Effector memory CD4-positive, alpha-beta T cell (primary cell): Measurements from ENCODE around the gene FAM72D.
"Not testable (repeated sequence)": the region's sequence is repeated elsewhere in the genome, so short reads cannot be mapped to it uniquely, and the experiment has no call there.

Source experiments
- DNase-seq, 3 donors: peaks; one replicate each; pipeline ENCODE4 v3.0.0-alpha.2; 2020
- H3K27ac ChIP-seq: 2 replicates; pipeline ENCODE4 v1.7.0; 2013; ENCODE audit warnings: mild to moderate bottlenecking, low read length, moderate library complexity; ENCODE audit not compliant: insufficient read depth, poor library complexity, severe bottlenecking
- H3K27me3 ChIP-seq: replicated peaks from 2 replicates; pipeline ENCODE4 v1.7.0; 2013; ENCODE audit warnings: mild to moderate bottlenecking, low read length; ENCODE audit not compliant: insufficient read depth, control insufficient read depth, poor library complexity, severe bottlenecking
- H3K36me3 ChIP-seq: 2 replicates; pipeline ENCODE4 v1.7.0; 2013; ENCODE audit warnings: mild to moderate bottlenecking, low read length, moderate library complexity; ENCODE audit not compliant: control insufficient read depth, insufficient read depth
- H3K4me1 ChIP-seq: 2 replicates; pipeline ENCODE4 v1.7.0; 2013; ENCODE audit warnings: low read length, mild to moderate bottlenecking; ENCODE audit not compliant: control insufficient read depth, insufficient read depth, poor library complexity, severe bottlenecking
- H3K4me3 ChIP-seq: 2 replicates; pipeline ENCODE4 v1.7.0; 2013; ENCODE audit warnings: low read length, low read depth, mild to moderate bottlenecking; ENCODE audit not compliant: insufficient read depth, poor library complexity, severe bottlenecking
- H3K9me3 ChIP-seq: 2 replicates; pipeline ENCODE4 v1.7.0; 2013; ENCODE audit warnings: mild to moderate bottlenecking, low read length, moderate library complexity; ENCODE audit not compliant: control insufficient read depth

FAM72D gene

GRCh38 chr1:145119842-145120241, 24.1 kb downstream of the FAM72D start:
- H3K36me3 ChIP-seq, DNase-seq, H3K4me1 ChIP-seq, H3K4me3 ChIP-seq, H3K27me3 ChIP-seq, H3K9me3 ChIP-seq, H3K27ac ChIP-seq: not testable (repeated sequence)

GRCh38 chr1:145122344-145123061, 26.7 kb downstream of the FAM72D start:
- not testable (repeated sequence) for H3K9me3 ChIP-seq, H3K36me3 ChIP-seq, DNase-seq

GRCh38 chr1:145123062-145123395, 27.3 kb downstream of the FAM72D start:
- not testable (repeated sequence) for H3K4me1 ChIP-seq, H3K27ac ChIP-seq, DNase-seq, H3K36me3 ChIP-seq, H3K4me3 ChIP-seq, H3K9me3 ChIP-seq, H3K27me3 ChIP-seq

More at GRCh38 chr1:145122344-145123061, 26.7 kb downstream of the FAM72D start:
- not testable (repeated sequence) for H3K27ac ChIP-seq, H3K27me3 ChIP-seq, H3K4me1 ChIP-seq, H3K4me3 ChIP-seq

- not testable (repeated sequence) for H3K4me1 ChIP-seq, H3K9me3 ChIP-seq, H3K4me3 ChIP-seq, DNase-seq, H3K27ac ChIP-seq, H3K36me3 ChIP-seq, H3K27me3 ChIP-seq
These were observed 28.3 kb downstream of the FAM72D start for GRCh38 chr1:145123992-145124641.

- H3K36me3 ChIP-seq, DNase-seq, H3K4me1 ChIP-seq, H3K9me3 ChIP-seq, H3K27ac ChIP-seq, H3K4me3 ChIP-seq, H3K27me3 ChIP-seq: not testable (repeated sequence)
These were observed 29.3 kb downstream of the FAM72D start for GRCh38 chr1:145125112-145125511.

- H3K27me3 ChIP-seq, DNase-seq, H3K27ac ChIP-seq, H3K4me3 ChIP-seq, H3K9me3 ChIP-seq, H3K36me3 ChIP-seq, H3K4me1 ChIP-seq: not testable (repeated sequence)
These were observed 31.4 kb downstream of the FAM72D start for GRCh38 chr1:145127144-145127543.

GRCh38 chr1:145128697-145129469, 33.1 kb downstream of the FAM72D start:
- not testable (repeated sequence) for H3K4me1 ChIP-seq, H3K36me3 ChIP-seq, H3K27me3 ChIP-seq, H3K9me3 ChIP-seq, DNase-seq, H3K27ac ChIP-seq, H3K4me3 ChIP-seq

GRCh38 chr1:145134476-145134875, 38.7 kb downstream of the FAM72D start:
- H3K27me3 ChIP-seq, H3K27ac ChIP-seq, H3K4me3 ChIP-seq, H3K9me3 ChIP-seq, DNase-seq, H3K4me1 ChIP-seq, H3K36me3 ChIP-seq: not testable (repeated sequence)

- H3K9me3 ChIP-seq, DNase-seq, H3K27ac ChIP-seq, H3K27me3 ChIP-seq, H3K4me3 ChIP-seq, H3K4me1 ChIP-seq, H3K36me3 ChIP-seq: not testable (repeated sequence)
These were observed 44.8 kb downstream of the FAM72D start for GRCh38 chr1:145140549-145140948.

- H3K36me3 ChIP-seq, H3K4me1 ChIP-seq, H3K27ac ChIP-seq, H3K27me3 ChIP-seq, H3K4me3 ChIP-seq, H3K9me3 ChIP-seq, DNase-seq: not testable (repeated sequence)
These were observed 48.6 kb downstream of the FAM72D start for GRCh38 chr1:145144264-145144913.
